Measurements from ENCODE around the gene PHF5A.

PHF5A gene

GRCh38 chr22:41479671-41480396 lies 11.3 kb upstream of the PHF5A start:
- DNase-seq (ENCODE audit: low read depth) = no peak
- H3K4me3 ChIP-seq (ENCODE audit: low read length) = no peak overlapping the region
- TF ChIP-seq, protein P1, sequence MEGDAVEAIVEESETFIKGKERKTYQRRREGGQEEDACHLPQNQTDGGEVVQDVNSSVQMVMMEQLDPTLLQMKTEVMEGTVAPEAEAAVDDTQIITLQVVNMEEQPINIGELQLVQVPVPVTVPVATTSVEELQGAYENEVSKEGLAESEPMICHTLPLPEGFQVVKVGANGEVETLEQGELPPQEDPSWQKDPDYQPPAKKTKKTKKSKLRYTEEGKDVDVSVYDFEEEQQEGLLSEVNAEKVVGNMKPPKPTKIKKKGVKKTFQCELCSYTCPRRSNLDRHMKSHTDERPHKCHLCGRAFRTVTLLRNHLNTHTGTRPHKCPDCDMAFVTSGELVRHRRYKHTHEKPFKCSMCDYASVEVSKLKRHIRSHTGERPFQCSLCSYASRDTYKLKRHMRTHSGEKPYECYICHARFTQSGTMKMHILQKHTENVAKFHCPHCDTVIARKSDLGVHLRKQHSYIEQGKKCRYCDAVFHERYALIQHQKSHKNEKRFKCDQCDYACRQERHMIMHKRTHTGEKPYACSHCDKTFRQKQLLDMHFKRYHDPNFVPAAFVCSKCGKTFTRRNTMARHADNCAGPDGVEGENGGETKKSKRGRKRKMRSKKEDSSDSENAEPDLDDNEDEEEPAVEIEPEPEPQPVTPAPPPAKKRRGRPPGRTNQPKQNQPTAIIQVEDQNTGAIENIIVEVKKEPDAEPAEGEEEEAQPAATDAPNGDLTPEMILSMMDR (conservative IDR thresholded peaks at IDR 0.05; ENCODE audit: low read depth, low read length) = no peak

DNA sequence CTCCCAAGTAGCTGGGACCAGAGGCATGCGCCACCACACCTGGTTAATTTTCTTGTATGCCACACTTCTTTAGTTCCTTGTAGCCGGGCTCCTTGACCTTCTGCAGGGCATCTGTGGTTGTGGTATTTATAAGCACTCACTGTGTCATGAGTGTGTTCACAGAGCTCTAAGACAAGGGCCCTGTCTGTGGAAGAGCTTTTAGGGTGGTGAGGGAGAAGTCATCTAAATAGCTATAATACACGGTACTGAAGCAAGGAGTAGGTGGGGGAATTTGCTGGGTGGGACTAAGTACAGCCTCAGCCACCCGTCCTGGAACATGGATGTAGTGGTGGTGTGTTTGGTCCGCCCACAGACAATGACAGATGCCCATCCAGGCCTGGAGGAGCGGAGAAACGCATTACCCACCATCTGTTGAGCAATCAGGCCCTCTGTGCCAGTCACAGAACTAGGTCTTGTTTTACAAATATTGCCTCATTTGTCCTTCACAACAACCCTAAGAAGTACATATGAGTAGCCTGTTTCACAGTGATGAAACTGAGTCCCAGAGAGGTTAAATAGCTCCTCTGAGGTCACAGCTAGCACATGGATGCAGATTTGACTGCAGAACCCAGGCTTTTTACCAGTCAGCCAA lies 10.5 kb upstream of the PHF5A start:
- DNase-seq (ENCODE audit: low read depth) = no peak
- TF ChIP-seq, protein P1 (conservative IDR thresholded peaks at IDR 0.05; ENCODE audit: low read depth, low read length) = no peak
- H3K4me3 ChIP-seq (ENCODE audit: low read length) = no peak overlapping the region

DNA sequence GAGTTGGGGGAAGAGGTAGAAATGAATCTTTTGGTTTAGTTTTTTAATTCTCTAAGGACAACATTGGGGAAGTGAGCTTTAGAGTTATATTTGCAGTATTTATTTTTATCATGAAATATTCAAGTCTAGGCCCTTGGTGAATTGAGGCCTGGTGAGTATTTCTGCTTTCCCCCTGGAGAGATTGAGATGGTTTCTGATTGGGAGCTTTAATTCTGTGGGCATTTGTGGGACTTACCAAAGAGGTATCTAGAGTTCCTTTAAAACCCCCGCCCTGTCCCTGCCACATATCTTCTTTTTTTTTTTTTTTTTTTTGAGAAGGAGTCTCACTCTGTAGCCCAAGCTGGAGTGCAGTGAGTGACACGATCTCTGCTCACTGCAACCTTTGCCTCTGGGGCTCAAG lies 10.0 kb upstream of the PHF5A start:
- TF ChIP-seq, protein P1 (conservative IDR thresholded peaks at IDR 0.05; ENCODE audit: low read depth, low read length) = no peak
- no peak for DNase-seq (ENCODE audit: low read depth)
- no peak overlapping the region for H3K4me3 ChIP-seq (ENCODE audit: low read length)

DNA sequence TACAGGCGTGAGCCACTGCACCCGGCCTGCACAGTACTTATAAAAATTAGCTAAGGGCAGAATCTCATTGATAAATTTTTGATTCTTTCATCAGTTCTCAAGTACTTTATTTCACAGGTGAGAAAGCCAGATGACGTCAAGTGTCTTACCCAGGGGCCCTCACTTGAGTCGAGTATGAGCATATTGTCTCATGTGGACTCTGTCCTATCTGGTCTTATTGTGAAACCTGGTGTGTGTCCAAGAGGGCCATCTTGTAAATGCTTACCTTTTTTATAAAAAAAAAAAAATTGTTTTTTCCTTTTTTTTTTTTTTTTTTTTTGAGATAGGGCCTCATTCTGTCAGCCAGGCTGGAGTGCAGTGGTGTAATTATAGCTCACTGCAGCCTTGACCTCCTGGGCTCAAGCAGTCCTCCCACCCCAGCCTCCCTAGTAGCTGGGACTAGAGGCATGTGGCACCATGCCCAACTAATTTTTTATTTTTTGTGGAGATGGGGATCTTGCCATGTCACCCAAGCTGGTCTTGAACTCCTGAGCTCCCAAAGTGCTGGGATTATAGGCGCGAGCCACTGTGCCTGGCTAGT lies 6.5 kb upstream of the PHF5A start:
- no peak overlapping the region for H3K4me3 ChIP-seq (ENCODE audit: low read length)
- no peak for DNase-seq (ENCODE audit: low read depth)
- TF ChIP-seq, protein P1 (conservative IDR thresholded peaks at IDR 0.05; ENCODE audit: low read depth, low read length) = no peak

- no peak for DNase-seq (ENCODE audit: low read depth)
- TF ChIP-seq, protein P1 (conservative IDR thresholded peaks at IDR 0.05; ENCODE audit: low read depth, low read length) = no peak
These were observed 3.1 kb upstream of the PHF5A start for GRCh38 chr22:41471568-41471967.

GRCh38 chr22:41470886-41471285 lies 2.4 kb upstream of the PHF5A start:
- H3K4me3 ChIP-seq (ENCODE audit: low read length) = no peak overlapping the region
- no peak for DNase-seq (ENCODE audit: low read depth)
- TF ChIP-seq, protein P1 (conservative IDR thresholded peaks at IDR 0.05; ENCODE audit: low read depth, low read length) = no peak

More at GRCh38 chr22:41471568-41471967, 3.1 kb upstream of the PHF5A start:
- H3K4me3 ChIP-seq (ENCODE audit: low read length) = no peak overlapping the region
